A549 treated with CpdA at 1 μM for 4 hours (cell line): ENCODE results near the gene CCL16. TPM values are rescaled to one million over a fixed set of nuclear protein-coding genes. Genes with fewer than 3 reads are reported as not detected.

Experiments used
- total RNA-seq: library from RNA; stranded (reverse); fragments of 200-300 nt; extraction: Qiagen RNA extraction; gene quantifications from 5 replicates; pipeline ENCODE4 v1.2.3, GENCODE V29; 2022; ENCODE audit warnings: low read depth

CCL16 gene
- not detected in 5 replicates for total RNA-seq

GRCh38 chr17:35981246-35981645, at the start of gene CCL16:
Gene CCL16, minus strand, starts transcription at chr17:35981497. Its CDS starts 77 bp downstream, at chr17:35981420.

GRCh38 chr17:36017799-36018198, 36.5 kb upstream of the CCL16 start, which contains the start of gene CCL23:
Gene CCL23, minus strand, starts transcription at chr17:36017972. Its CDS starts 75 bp downstream, at chr17:36017897.

GRCh38 chr17:36001110-36001771, 19.9 kb upstream of the CCL16 start, which contains the start of gene CCL15:
Gene CCL15, minus strand, starts transcription at chr17:36001553. Its CDS starts 61 bp downstream, at chr17:36001492.

GRCh38 chr17:35986643-35987042, 5.3 kb upstream of the CCL16 start, which contains the start of gene CCL14:
Gene CCL14, minus strand, starts transcription at chr17:35986729. Its CDS starts 80 bp downstream, at chr17:35986649.

GRCh38 chr17:35943537-35943936, 37.8 kb downstream of the CCL16 start, which contains the start of gene LYZL6:
Gene LYZL6, minus strand, starts transcription at chr17:35943713. Its CDS starts 4,357 bp downstream, at chr17:35939356.

GRCh38 chr17:35930211-35931065, 50.9 kb downstream of the CCL16 start, which contains the start of gene RDM1:
Gene RDM1, minus strand, starts transcription at chr17:35930773. Its CDS starts 46 bp downstream, at chr17:35930727.

Other genes starting within 250 kb of the CCL16 start
- 0.05 to 0.15 TPM (median 0.10 TPM) in 5 replicates for gene RASL10B, start 249.9 kb downstream of the CCL16 start, total RNA-seq
- gene GAS2L2, start 228.3 kb downstream of the CCL16 start, total RNA-seq = 0.09 to 0.21 TPM (median 0.12 TPM) in 4 of 5 replicates, not detected in the other
- 0.23 to 0.42 TPM (median 0.30 TPM) in 5 replicates for gene C17orf50, start 220.6 kb downstream of the CCL16 start, total RNA-seq
- 3.6 to 7.7 TPM (median 6.0 TPM) in 5 replicates for gene MMP28, start 185.9 kb downstream of the CCL16 start, total RNA-seq
- gene TAF15, start 172.0 kb downstream of the CCL16 start, total RNA-seq = 209 to 237 TPM (median 216 TPM) in 5 replicates
- not detected in 5 replicates for gene HEATR9, start 112.6 kb downstream of the CCL16 start, total RNA-seq
- gene CCL5, start 101.1 kb downstream of the CCL16 start, total RNA-seq = 1.1 to 2.1 TPM (median 1.7 TPM) in 5 replicates
- gene RDM1, start 50.7 kb downstream of the CCL16 start, total RNA-seq = 2.6 to 3.4 TPM (median 2.8 TPM) in 5 replicates
- not detected in 5 replicates for gene LYZL6, start 37.8 kb downstream of the CCL16 start, total RNA-seq
- gene CCL14, start 5.2 kb upstream of the CCL16 start, total RNA-seq = not detected in 5 replicates
- gene CCL15, start 20.1 kb upstream of the CCL16 start, total RNA-seq = not detected in 5 replicates
- gene CCL23, start 36.5 kb upstream of the CCL16 start, total RNA-seq = not detected in 5 replicates
- not detected in 5 replicates for gene CCL18, start 82.8 kb upstream of the CCL16 start, total RNA-seq
- not detected in 5 replicates for gene CCL3, start 108.6 kb upstream of the CCL16 start, total RNA-seq
- gene CCL4, start 122.3 kb upstream of the CCL16 start, total RNA-seq = not detected in 5 replicates
- 1.9 to 3.7 TPM (median 3.5 TPM) in 5 replicates for gene TBC1D3B, start 195.1 kb upstream of the CCL16 start, total RNA-seq
- gene CCL3L1, start 215.3 kb upstream of the CCL16 start, total RNA-seq = not detected in 5 replicates
- gene CCL4L2, start 229.6 kb upstream of the CCL16 start, total RNA-seq = not detected in 5 replicates